Kidney (tissue), 14 donors: ENCODE data around the gene CPAMD8. TPM values are rescaled to one million over a fixed set of nuclear protein-coding genes. Genes with fewer than 3 reads are reported as not detected.

Experiments used
- DNase-seq, 5 donors: peaks; one replicate each; pipeline ENCODE4 v3.0.0-alpha.2; 2013 to 2020
- FAIRE-seq: peaks from 2 replicates; lab custom pipeline; 2012; peaks lifted over from hg19 to GRCh38; lab: Jason Lieb, UNC
- H3K27ac ChIP-seq, 2 donors: one replicate each; pipeline ENCODE4 v1.7.0; 2013; ENCODE audit warnings: low read depth in 2 of 2, low read length in 2 of 2, inconsistent platforms in 1 of 2
- H3K27me3 ChIP-seq: one replicate; pipeline ENCODE4 v1.7.1; 2013; ENCODE audit warnings: low read length, inconsistent platforms; ENCODE audit not compliant: control insufficient read depth, insufficient read depth
- H3K36me3 ChIP-seq, 3 donors: one replicate each; pipeline versions ENCODE4 v1.7.0 to v1.7.1; 2013; ENCODE audit warnings: low read length in 3 of 3, control low read depth in 1 of 3, inconsistent platforms in 1 of 3; ENCODE audit not compliant: insufficient read depth in 3 of 3, control insufficient read depth in 2 of 3
- H3K4me1 ChIP-seq, 3 donors: one replicate each; pipeline versions ENCODE4 v1.7.0 to v1.7.1; 2013; ENCODE audit warnings: low read length in 3 of 3, inconsistent platforms in 1 of 3, low read depth in 1 of 3; ENCODE audit not compliant: control insufficient read depth in 2 of 3, insufficient read depth in 2 of 3
- H3K4me3 ChIP-seq, 3 donors: one replicate each; pipeline versions ENCODE4 v1.7.0 to v1.8.1; 2013; ENCODE audit warnings: low read length in 3 of 3, control low read depth in 1 of 3, inconsistent platforms in 1 of 3
- H3K9ac ChIP-seq, 3 donors: one replicate each; pipeline versions ENCODE4 v1.7.0 to v1.7.1; 2013; ENCODE audit warnings: low read length in 3 of 3, control low read depth in 1 of 3, inconsistent platforms in 1 of 3
- H3K9me3 ChIP-seq, 3 donors: one replicate each; pipeline versions ENCODE4 v1.7.0 to v1.7.1; 2013; ENCODE audit warnings: low read length in 3 of 3, control low read depth in 1 of 3, inconsistent platforms in 1 of 3; ENCODE audit not compliant: control insufficient read depth in 2 of 3, insufficient read depth in 1 of 3
- intact Hi-C: fragments of 100-400 bp; cut with DNase I; formaldehyde crosslinking; loops from one replicate; pipeline ENCODE4 v1.11.1; 2022
- polyA plus RNA-seq: library from polyadenylated mRNA; stranded (reverse); fragments of 350-450 nt; fragmentation: Illumina TruSeq; extraction: RNeasy Lipid Tissue Mini Kit (QIAGEN cat#74804); gene quantifications from one replicate; pipeline ENCODE4 v1.2.3, GENCODE V29; 2014; ENCODE audit warnings: low read depth, low replicate concordance; ENCODE audit not compliant: insufficient read depth
- total RNA-seq: library from RNA; stranded (reverse); fragmentation: NEBNext Ultra II Directional; extraction: Animal tissue kit (Norgen Biotek cat#: 25700); gene quantifications from one replicate; pipeline ENCODE4 v1.2.1, GENCODE V29; 2021
- TF ChIP-seq, protein P1 (sequence below): IDR thresholded peaks from 3 replicates; pipeline ENCODE4 v1.5.1; 2012; ENCODE audit warnings: mild to moderate bottlenecking, moderate library complexity, borderline replicate concordance; ENCODE audit not compliant: insufficient read depth; ENCODE audit errors: extremely low read depth
- donor health status: control.
- donor health status: control.
- donor health status: control.
- donor health status: control.
- donor health status: control.
- donor health status: DM: yes; HTN: yes; CAD: no.
- donor health status: Normal renal cell carcinoma (clear cell type).

Gene CPAMD8
- total and polyA plus RNA-seq, 2 donors from 2014 or later = 22.0 to 64.1 TPM

- Histone ChIP-seq H3K36me3 (no peaks in the 10 kb centered on the region), H3K4me1 (peaks cover 0 to 2% (median 0%) of the 10 kb centered on the region in 3 donors), H3K4me3 (no peak overlapping the region), H3K9ac (no peak overlapping the region), H3K9me3 (no peaks in the 10 kb centered on the region), H3K27ac (no peak overlapping the region), H3K27me3 (no peaks in the 10 kb centered on the region)
- intact Hi-C loops = no loop called here
- TF ChIP-seq, protein P1, sequence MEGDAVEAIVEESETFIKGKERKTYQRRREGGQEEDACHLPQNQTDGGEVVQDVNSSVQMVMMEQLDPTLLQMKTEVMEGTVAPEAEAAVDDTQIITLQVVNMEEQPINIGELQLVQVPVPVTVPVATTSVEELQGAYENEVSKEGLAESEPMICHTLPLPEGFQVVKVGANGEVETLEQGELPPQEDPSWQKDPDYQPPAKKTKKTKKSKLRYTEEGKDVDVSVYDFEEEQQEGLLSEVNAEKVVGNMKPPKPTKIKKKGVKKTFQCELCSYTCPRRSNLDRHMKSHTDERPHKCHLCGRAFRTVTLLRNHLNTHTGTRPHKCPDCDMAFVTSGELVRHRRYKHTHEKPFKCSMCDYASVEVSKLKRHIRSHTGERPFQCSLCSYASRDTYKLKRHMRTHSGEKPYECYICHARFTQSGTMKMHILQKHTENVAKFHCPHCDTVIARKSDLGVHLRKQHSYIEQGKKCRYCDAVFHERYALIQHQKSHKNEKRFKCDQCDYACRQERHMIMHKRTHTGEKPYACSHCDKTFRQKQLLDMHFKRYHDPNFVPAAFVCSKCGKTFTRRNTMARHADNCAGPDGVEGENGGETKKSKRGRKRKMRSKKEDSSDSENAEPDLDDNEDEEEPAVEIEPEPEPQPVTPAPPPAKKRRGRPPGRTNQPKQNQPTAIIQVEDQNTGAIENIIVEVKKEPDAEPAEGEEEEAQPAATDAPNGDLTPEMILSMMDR = no peak
- no peak for FAIRE-seq
- no peak for DNase-seq
These were observed 136.0 kb downstream of the CPAMD8 start for GRCh38 chr19:16890461-16891184.

GRCh38 chr19:16889883-16890460 lies 136.6 kb downstream of the CPAMD8 start:
- TF ChIP-seq, protein P1 = no peak
- Histone ChIP-seq H3K4me1 (peaks cover 0 to 2% (median 0%) of the 10 kb centered on the region in 3 donors), H3K9me3 (no peaks in the 10 kb centered on the region), H3K4me3 (no peak overlapping the region), H3K36me3 (no peaks in the 10 kb centered on the region), H3K27me3 (no peaks in the 10 kb centered on the region), H3K9ac (no peak overlapping the region), H3K27ac (peak overlapping the region; percentile 16 to 63)
- intact Hi-C loops = no loop called here
- DNase-seq (no peak), FAIRE-seq (no peak)

DNA sequence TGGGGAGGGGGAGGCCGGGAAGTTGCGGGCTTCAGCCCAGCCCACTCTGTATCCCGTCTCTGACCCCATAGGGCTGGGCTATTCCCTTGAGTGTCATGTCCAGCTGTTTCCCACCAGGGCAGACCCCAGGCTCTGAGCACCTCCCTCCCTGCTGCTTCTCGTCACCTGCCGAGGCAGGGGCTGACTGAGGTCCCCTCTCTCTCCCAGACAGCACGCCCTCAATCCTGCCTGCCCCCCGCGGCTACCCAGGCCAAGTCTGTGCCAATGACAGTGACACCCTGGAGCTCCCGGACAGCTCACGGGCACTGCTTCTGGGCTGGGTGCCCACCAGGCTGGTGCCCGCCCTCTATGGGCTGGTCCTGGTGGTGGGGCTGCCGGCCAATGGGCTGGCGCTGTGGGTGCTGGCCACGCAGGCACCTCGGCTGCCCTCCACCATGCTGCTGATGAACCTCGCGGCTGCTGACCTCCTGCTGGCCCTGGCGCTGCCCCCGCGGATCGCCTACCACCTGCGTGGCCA lies 137.2 kb downstream of the CPAMD8 start:
- intact Hi-C loops = no loop called here
- Histone ChIP-seq H3K4me1 (peaks cover 0 to 2% (median 0%) of the 10 kb centered on the region in 3 donors), H3K27me3 (no peaks in the 10 kb centered on the region), H3K9ac (peak overlapping the region in 1 of 3 donors; percentile 34), H3K4me3 (peak overlapping the region in 2 of 3 donors; percentile 9 to 39), H3K36me3 (no peaks in the 10 kb centered on the region), H3K9me3 (no peaks in the 10 kb centered on the region), H3K27ac (peak overlapping the region; percentile 61 to 63)
- peak in 2 of 5 donors; percentile 21 to 53 for DNase-seq
- FAIRE-seq = no peak
- TF ChIP-seq, protein P1 = no peak
